Panc1 (cell line): ENCODE data around the gene COL4A1. TPM values are rescaled to one million over a fixed set of nuclear protein-coding genes. Genes with fewer than 3 reads are reported as not detected.

Source experiments
- ATAC-seq: fragments of 200-7000 bp; cut with Tn5 transposase; 2 replicates; pipeline ENCODE4 v1.9.1; 2020; ENCODE audit warnings: mild to moderate bottlenecking, moderate library complexity
- BruUV-seq: library from RNA; stranded (reverse); fragments of 400-500 nt; replicated peaks from 2 replicates; lab custom pipeline; 2021; lab: Mats Ljungman, UMichigan
- CTCF ChIA-PET: fragments of 300-600 bp; sonication (Branson Sonifier 250); formaldehyde crosslinking; loops from one replicate; lab custom pipeline; 2022; ENCODE audit warnings: antibody characterized with exemption; lab: Charles Lee
- POLR2A ChIA-PET: fragments of 300-600 bp; sonication (Branson Sonifier 250); formaldehyde crosslinking; loops from one replicate; lab custom pipeline; 2022; ENCODE audit warnings: antibody characterized with exemption; lab: Charles Lee
- DNase-seq: peaks from one replicate; pipeline ENCODE4 v3.0.0-alpha.2; 2010; ENCODE audit warnings: low read depth, low spot score
- H3K27ac ChIP-seq: 2 replicates; pipeline ENCODE4 v1.5.1; 2011; ENCODE audit warnings: mild to moderate bottlenecking, low read length, inconsistent platforms
- H3K27me3 ChIP-seq: fragments of 200-500 bp; sonication (Bioruptor generic); 2 replicates; pipeline ENCODE4 v1.6.0; 2014; ENCODE audit warnings: low read length, inconsistent platforms; ENCODE audit not compliant: control insufficient read depth, insufficient read depth
- H3K36me3 ChIP-seq: fragments of 200-500 bp; sonication (Bioruptor generic); 2 replicates; pipeline ENCODE4 v1.5.1; 2014; ENCODE audit warnings: inconsistent platforms, mild to moderate bottlenecking, low read length, moderate library complexity; ENCODE audit not compliant: control insufficient read depth, insufficient read depth
- H3K4me1 ChIP-seq: 2 replicates; pipeline ENCODE4 v1.5.1; 2011; ENCODE audit warnings: inconsistent platforms, mild to moderate bottlenecking, low read length, moderate library complexity; ENCODE audit not compliant: control insufficient read depth, insufficient read depth
- H3K4me3 ChIP-seq, 2 experiments: 2 replicates each; pipeline ENCODE4 v1.5.1; 2011 to 2012; ENCODE audit warnings: low read depth in 2 of 2, low read length in 2 of 2, mild to moderate bottlenecking in 2 of 2, inconsistent platforms in 1 of 2, moderate library complexity in 1 of 2
- H3K9me3 ChIP-seq: fragments of 200-500 bp; sonication (Bioruptor generic); 2 replicates; pipeline ENCODE4 v1.5.1; 2014; ENCODE audit warnings: low read depth, mild to moderate bottlenecking, inconsistent platforms, low read length, moderate library complexity; ENCODE audit not compliant: control insufficient read depth, insufficient read depth
- CTCF ChIP-seq: fragments of 450-650 bp; IDR thresholded peaks from 2 replicates; pipeline ENCODE4 v1.5.1; 2017; ENCODE audit warnings: mild to moderate bottlenecking
- POLR2AphosphoS5 ChIP-seq: IDR thresholded peaks from 2 replicates; pipeline ENCODE4 v1.6.1; 2012; ENCODE audit warnings: mild to moderate bottlenecking, low read depth, low read length, moderate library complexity
- SIN3A ChIP-seq: IDR thresholded peaks from 2 replicates; pipeline ENCODE4 v1.6.1; 2012; ENCODE audit warnings: low read depth, mild to moderate bottlenecking, low read length, moderate library complexity, borderline replicate concordance; ENCODE audit not compliant: insufficient read depth
- TCF7L2 ChIP-seq: IDR thresholded peaks from 2 replicates; pipeline ENCODE4 v1.6.1; 2011; ENCODE audit warnings: mild to moderate bottlenecking, low read depth, low read length, inconsistent platforms
- in situ Hi-C: cut with HindIII; loops from 2 replicates; pipeline ENCODE4 v1.10.0; 2016; ENCODE audit warnings: low sequenced_read_pairs, low pct_unique_long_range_greater_than_20kb
- intact Hi-C: fragments of 100-400 bp; cut with micrococcal nuclease; formaldehyde crosslinking; loops from one replicate; pipeline ENCODE4 v1.10.0; 2022; ENCODE audit not compliant: unreplicated experiment
- total RNA-seq: library from RNA; stranded (reverse); gene quantifications from one replicate; pipeline ENCODE4 v1.2.1, GENCODE V29; 2021; ENCODE audit not compliant: unreplicated experiment
- TF ChIP-seq, protein P1 (sequence below), 2 experiments: IDR thresholded peaks; 2 replicates each; pipeline ENCODE4 v1.6.1; 2011 to 2012; ENCODE audit warnings: low read depth in 2 of 2, control low read depth in 1 of 2, low read length in 1 of 2, mild to moderate bottlenecking in 1 of 2, moderate library complexity in 1 of 2; ENCODE audit not compliant: insufficient read depth in 1 of 2

Gene COL4A1
- total RNA-seq, 1 experiment from 2014 or later, result 1.1 TPM

DNA sequence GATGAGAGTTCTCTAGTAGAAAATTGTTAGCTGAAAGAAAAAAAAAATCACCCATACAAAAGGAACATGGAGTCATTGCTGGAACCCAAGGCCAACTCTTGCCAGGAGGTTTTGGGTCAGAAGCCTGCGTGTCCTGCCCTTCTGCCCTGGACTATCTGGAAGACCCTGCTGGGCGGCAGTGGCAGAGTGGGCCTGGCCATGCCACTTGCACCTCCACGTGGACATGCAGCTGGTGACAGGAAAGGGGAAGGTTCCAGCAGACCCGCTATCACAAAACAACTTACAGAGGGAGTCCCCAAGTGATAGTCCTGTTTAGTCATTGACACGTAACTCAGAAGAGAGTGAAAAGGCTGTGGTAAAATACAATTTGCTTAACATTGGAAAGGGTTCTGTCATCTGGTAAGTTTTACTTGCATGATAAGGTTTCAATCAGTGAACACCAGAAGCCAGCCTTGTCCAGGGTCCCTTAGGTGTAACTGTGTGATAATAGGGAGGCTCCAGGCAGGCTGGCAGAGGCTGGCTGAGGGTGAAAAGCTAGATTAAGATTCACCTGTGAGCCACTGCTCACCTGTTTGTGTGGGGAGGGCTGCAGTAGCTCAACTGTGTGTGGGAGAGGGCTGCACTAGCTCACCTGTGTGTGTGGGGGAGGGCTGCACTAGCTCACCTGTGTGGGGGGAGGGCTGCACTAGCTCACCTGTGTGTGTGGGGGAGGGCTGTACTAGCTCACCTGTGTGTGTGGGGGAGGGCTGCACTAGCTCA lies 47.9 kb upstream of the COL4A1 start:
- Histone ChIP-seq H3K27me3 (no peaks in the 10 kb centered on the region), H3K27ac (no peak overlapping the region), H3K36me3 (no peaks in the 10 kb centered on the region), H3K4me1 (no peaks in the 10 kb centered on the region), H3K4me3 (no peak overlapping the region), H3K9me3 (no peaks in the 10 kb centered on the region)
- TF ChIP-seq TCF7L2 (no peak), POLR2AphosphoS5 (no peak), CTCF (no peak), SIN3A (no peak)
- TF ChIP-seq, protein P1, sequence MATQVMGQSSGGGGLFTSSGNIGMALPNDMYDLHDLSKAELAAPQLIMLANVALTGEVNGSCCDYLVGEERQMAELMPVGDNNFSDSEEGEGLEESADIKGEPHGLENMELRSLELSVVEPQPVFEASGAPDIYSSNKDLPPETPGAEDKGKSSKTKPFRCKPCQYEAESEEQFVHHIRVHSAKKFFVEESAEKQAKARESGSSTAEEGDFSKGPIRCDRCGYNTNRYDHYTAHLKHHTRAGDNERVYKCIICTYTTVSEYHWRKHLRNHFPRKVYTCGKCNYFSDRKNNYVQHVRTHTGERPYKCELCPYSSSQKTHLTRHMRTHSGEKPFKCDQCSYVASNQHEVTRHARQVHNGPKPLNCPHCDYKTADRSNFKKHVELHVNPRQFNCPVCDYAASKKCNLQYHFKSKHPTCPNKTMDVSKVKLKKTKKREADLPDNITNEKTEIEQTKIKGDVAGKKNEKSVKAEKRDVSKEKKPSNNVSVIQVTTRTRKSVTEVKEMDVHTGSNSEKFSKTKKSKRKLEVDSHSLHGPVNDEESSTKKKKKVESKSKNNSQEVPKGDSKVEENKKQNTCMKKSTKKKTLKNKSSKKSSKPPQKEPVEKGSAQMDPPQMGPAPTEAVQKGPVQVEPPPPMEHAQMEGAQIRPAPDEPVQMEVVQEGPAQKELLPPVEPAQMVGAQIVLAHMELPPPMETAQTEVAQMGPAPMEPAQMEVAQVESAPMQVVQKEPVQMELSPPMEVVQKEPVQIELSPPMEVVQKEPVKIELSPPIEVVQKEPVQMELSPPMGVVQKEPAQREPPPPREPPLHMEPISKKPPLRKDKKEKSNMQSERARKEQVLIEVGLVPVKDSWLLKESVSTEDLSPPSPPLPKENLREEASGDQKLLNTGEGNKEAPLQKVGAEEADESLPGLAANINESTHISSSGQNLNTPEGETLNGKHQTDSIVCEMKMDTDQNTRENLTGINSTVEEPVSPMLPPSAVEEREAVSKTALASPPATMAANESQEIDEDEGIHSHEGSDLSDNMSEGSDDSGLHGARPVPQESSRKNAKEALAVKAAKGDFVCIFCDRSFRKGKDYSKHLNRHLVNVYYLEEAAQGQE (IDR thresholded peaks at IDR 0.05; ENCODE audit: insufficient read depth in 1 of 2, low read depth in 2 of 2, low read length in 1 of 2), result no peak
- in situ Hi-C loops, result no loop called here
- ATAC-seq (no peak), DNase-seq (no peak)
- no TSS peak for BruUV-seq
- CTCF ChIA-PET, result no interaction called here
- POLR2A ChIA-PET, result no interaction called here
- intact Hi-C loops, result no loop called here

DNA sequence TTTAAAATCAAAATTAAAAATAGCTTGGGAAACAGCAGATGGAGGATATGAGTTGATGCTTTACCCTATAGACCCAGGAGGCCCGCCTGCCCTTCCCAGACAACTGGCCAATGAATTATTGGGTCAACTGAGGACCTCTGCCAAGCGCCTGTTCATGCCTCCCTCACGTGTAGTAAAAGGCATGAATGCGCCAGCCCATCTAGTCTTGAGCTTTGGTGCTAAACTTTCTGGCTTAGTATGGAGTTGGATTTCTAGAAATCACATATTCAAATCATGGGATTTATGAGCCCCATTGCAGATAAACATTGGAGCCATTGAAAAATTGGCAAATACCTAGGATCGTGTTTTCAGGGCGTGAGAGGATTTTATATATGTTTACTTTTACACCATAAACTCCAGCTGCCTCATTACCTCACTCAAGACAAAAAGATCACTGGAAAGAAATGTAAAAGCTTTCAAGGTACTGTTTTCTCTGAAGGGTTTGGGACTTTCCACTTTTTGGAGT lies 47.2 kb upstream of the COL4A1 start:
- no peaks in the 10 kb centered on the region for H3K9me3 ChIP-seq
- in situ Hi-C loops, result no loop called here
- H3K4me1 ChIP-seq, result no peaks in the 10 kb centered on the region
- intact Hi-C loops, result no loop called here
- ATAC-seq (no peak), DNase-seq (no peak)
- CTCF ChIA-PET, result no interaction called here
- no TSS peak for BruUV-seq
- TF ChIP-seq, protein P1 (IDR thresholded peaks at IDR 0.05; ENCODE audit: insufficient read depth in 1 of 2, low read depth in 2 of 2, low read length in 1 of 2), result no peak
- TF ChIP-seq TCF7L2, result no peak
- no peak for TF ChIP-seq POLR2AphosphoS5
- no peak for TF ChIP-seq SIN3A
- TF ChIP-seq CTCF, result no peak
- no peak overlapping the region for H3K4me3 ChIP-seq
- H3K27me3 ChIP-seq, result no peaks in the 10 kb centered on the region; the same call in 1 of the 2 replicates
- no peak overlapping the region for H3K27ac ChIP-seq
- POLR2A ChIA-PET, result no interaction called here
- no peaks in the 10 kb centered on the region for H3K36me3 ChIP-seq
